ENCODE results near the gene PLEKHA4. TPM values are rescaled to one million over a fixed set of nuclear protein-coding genes. Genes with fewer than 3 reads are reported as not detected.

Gene PLEKHA4
- total and polyA plus RNA-seq, 2 experiments from 2014 or later: 12.2 to 12.3 TPM

GRCh38 chr19:48804496-48804895 is 63.9 kb downstream of the PLEKHA4 start (continued):
- TF ChIP-seq REST (IDR thresholded peaks at IDR 0.05; ENCODE audit: unreplicated experiment) (no peak), ZNF114 (CRISPR knock-in tag; IDR thresholded peaks at IDR 0.05) (no peak), ZNF331 (CRISPR knock-in tag; IDR thresholded peaks at IDR 0.05; ENCODE audit: low read depth) (no peak), EZH2 (IDR thresholded peaks at IDR 0.05; ENCODE audit: low read depth, unreplicated experiment) (no peak), CREB1 (CRISPR knock-in tag; IDR thresholded peaks at IDR 0.05; ENCODE audit: low read depth) (no peak), EZH2phosphoT487 (IDR thresholded peaks at IDR 0.05; ENCODE audit: unreplicated experiment) (no peak), ETS1 (IDR thresholded peaks at IDR 0.05) (no peak)

- no peak for DNase-seq (ENCODE audit: low spot score)
- H3K9me2 ChIP-seq (ENCODE audit: insufficient read depth): no peaks in the 10 kb centered on the region
- H3K4me3 ChIP-seq: no peak overlapping the region
- Mint-ChIP-seq H3K27me3 (ENCODE audit: insufficient read depth, low read depth, poor library complexity) (peaks cover 15% of the 10 kb centered on the region), H3K4me3 (no peak overlapping the region), H3K9me3 (no peaks in the 10 kb centered on the region), H3K4me1 (peaks cover 31% of the 10 kb centered on the region), H3K36me3 (ENCODE audit: low read depth) (no peaks in the 10 kb centered on the region; the same call in 2 of the 3 replicates), H3K27ac (no peak overlapping the region)
- H3F3A ChIP-seq (replicated peaks; ENCODE audit: low read depth): 0 out of 2 replicates have a peak, but pooled peaks cover 8% of the 10 kb centered on the region
- no peak overlapping the region for H3K27ac ChIP-seq (ENCODE audit: low read depth)
- no peaks in the 10 kb centered on the region for H3K36me3 ChIP-seq (ENCODE audit: insufficient read depth)
- no peaks in the 10 kb centered on the region for H3K79me2 ChIP-seq (replicated peaks; ENCODE audit: insufficient read depth)
- H2AFZ ChIP-seq: no peak overlapping the region
- no peak overlapping the region for H3K4me2 ChIP-seq
- no peaks in the 10 kb centered on the region for H3K27me3 ChIP-seq (ENCODE audit: insufficient read depth)
- no peak for ATAC-seq
- no peaks in the 10 kb centered on the region for H4K20me1 ChIP-seq (replicated peaks; ENCODE audit: insufficient read depth)
- peaks cover 26% of the 10 kb centered on the region for H3K4me1 ChIP-seq (ENCODE audit: insufficient read depth)
- no peak for TF ChIP-seq EZH2 (IDR thresholded peaks at IDR 0.05; ENCODE audit: low read depth, unreplicated experiment)
- no peak for TF ChIP-seq NANOG (IDR thresholded peaks at IDR 0.05; ENCODE audit: borderline replicate concordance)
- no peak for TF ChIP-seq ZNF462 (CRISPR knock-in tag; IDR thresholded peaks at IDR 0.05)
- TF ChIP-seq CTCF (conservative IDR thresholded peaks at IDR 0.05; ENCODE audit: low read depth in 2 of 2): no peak
- TF ChIP-seq JUNB (IDR thresholded peaks at IDR 0.05; ENCODE audit: unreplicated experiment): no peak
Measured at GRCh38 chr19:48802623-48803022, 65.8 kb downstream of the PLEKHA4 start.
